Epithelial cell of prostate (primary cell): ENCODE measurements around the gene AGAP1.

Experiments used
- DNase-seq: peaks from one replicate; pipeline ENCODE4 v3.0.0-alpha.2; 2011; ENCODE audit warnings: low read depth, low spot score
- H3K27ac ChIP-seq: fragments of 450-650 bp; 2 replicates; pipeline ENCODE4 v1.5.1; 2017; ENCODE audit warnings: mild to moderate bottlenecking

The AGAP1 gene

DNA sequence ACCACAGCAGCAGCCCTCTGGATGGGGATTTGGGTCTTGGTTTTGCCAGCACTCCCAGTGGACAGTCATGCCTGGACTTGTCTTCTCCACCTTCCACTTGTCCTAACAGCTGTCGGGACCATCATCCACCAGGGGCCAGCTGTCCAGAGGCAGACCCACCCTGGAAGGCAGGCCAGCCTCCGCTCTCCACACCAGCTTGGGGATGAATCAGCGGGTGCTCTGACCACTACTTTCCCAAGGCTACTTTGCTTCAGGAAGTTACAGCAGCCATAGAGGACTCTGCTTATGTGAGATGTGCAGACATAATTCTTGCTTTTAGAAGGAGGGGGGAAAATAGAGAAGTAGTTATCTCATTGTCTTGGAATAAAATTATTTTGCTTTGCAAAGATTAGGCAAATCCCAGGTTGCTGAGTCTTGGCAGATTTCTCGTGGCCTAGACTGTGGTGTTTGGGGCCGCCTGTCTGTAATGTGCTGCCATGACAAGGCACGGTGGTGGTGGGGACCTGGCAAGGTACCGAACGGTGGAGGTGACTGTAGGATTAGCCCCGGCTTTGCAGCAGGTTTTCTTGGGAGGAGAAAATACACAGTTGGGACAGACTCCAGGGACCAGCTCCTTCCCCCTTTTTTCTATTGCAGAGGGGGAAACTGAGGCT is 148.7 kb downstream of the AGAP1 start:
- no peak overlapping the region for H3K27ac ChIP-seq
- DNase-seq = no peak

DNA sequence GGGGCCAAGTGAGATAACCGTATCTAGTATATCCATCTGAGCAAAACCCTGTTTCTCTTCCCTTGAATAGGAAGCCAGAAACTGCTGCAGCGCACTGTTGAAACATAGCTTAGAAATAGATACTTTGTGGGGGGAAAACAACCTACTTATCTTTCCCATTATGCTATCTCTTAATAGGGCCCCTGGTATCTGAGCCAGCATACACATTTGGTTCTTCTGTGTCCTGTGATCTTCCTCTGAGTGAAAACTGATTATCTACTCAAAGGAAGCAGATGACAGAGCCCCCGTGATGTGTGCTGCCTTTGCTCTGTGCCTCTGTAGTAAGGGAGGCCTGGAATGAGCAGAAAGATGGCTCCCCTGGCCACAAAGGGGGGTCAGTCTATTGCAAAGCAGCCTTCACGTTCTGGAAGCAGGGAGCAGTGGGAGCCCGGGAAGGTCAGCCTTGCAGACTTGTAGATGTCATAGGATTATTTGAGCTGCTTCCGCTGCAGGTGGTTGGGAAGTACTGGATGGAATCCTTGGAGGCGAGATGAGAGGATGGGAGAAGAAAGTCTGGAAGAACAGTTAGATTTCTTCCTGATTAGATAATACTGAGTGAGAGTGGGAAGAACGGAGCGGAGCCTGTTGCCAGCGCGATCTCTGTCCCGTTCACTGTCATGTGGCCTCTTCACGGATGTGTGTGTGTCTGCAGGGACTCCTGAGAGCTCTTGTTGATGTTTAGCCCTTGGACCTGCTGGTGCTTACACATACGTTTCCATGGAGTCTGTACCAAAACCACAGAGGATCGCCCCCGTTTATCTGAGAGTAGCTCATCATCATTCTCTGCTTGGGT is 150.1 kb downstream of the AGAP1 start:
- H3K27ac ChIP-seq = no peak overlapping the region
- no peak for DNase-seq

GRCh38 chr2:235647264-235647663 is 153.4 kb downstream of the AGAP1 start:
- no peak for DNase-seq
- H3K27ac ChIP-seq = no peak overlapping the region

DNA sequence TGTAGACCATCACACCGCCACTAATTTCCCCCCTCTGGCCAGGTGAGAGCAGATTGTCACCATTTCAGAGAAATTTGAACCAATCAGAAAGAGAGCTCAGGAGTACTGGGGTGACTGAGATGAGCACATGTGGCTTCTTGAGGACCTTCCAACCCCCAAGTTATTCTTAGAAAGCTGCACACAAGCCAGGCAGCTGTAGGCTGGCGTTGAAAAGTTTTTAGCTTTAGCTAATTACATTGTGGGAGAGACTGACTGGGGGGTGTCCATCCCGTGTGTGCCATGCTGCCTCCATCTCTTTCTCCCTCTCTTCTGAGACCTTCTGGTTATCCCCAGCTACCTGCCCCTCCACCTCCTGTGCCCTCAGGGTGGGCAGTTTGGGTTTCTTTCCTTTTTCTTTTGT is 154.0 kb downstream of the AGAP1 start:
- H3K27ac ChIP-seq = no peak overlapping the region
- DNase-seq = no peak

DNA sequence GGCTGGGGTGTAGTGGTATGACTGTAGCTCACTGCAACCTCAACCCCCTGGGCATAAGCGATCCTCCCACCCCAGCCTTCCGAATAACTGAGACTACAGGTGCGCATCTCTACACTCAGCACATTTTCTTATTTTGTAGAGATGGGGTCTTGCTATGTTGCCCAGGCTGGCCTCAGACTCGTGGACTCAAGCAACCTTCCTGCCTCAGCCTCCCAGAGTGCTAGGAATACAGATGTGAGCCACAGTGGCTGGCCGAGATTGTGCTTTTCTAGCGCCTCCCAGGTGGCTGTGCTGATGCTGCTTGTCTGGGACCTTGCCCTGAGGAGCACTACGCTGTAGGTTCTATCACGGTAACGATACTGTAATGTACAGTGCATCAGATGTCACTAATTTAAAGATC is 155.6 kb downstream of the AGAP1 start:
- H3K27ac ChIP-seq = no peak overlapping the region
- no peak for DNase-seq

GRCh38 chr2:235651643-235652042 is 157.8 kb downstream of the AGAP1 start:
- no peak for DNase-seq
- H3K27ac ChIP-seq = no peak overlapping the region

- no peak for DNase-seq
- no peak overlapping the region for H3K27ac ChIP-seq
These were observed 160.4 kb downstream of the AGAP1 start for GRCh38 chr2:235654103-235654813.

- DNase-seq = no peak
- H3K27ac ChIP-seq = no peak overlapping the region
These were observed 164.7 kb downstream of the AGAP1 start for GRCh38 chr2:235658351-235659174.

- no peak for DNase-seq
- H3K27ac ChIP-seq = no peak overlapping the region
These were observed 166.0 kb downstream of the AGAP1 start for GRCh38 chr2:235659767-235660322.

DNA sequence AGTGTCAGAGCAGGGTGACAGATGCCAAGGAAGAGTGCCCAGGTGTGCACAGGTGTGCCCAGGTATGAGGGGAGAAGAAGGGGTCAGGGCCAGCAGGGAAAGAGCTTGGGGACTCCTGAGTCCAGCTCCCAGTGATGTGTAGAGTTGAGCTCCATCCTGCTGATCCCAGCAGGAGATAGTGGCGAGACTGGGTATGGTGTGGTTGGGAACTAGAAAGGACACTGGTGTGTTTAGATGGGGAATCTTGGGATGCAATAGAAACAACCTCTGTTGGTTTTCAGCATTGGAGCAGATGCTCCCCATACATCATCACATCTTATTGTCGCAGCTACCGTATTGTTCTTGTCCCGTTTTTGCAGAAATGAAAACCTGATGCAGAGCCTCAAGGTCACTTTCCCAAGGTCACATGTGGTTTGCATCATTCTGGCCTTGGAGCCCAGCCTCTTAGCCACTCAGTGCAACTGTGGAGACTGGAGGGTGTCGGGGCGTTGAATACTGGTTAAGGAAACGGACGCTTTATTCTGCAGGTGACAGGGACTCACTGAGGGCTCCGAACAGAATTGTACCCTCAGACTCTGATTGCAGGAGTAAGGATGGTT is 166.7 kb downstream of the AGAP1 start:
- no peak overlapping the region for H3K27ac ChIP-seq
- DNase-seq = no peak

DNA sequence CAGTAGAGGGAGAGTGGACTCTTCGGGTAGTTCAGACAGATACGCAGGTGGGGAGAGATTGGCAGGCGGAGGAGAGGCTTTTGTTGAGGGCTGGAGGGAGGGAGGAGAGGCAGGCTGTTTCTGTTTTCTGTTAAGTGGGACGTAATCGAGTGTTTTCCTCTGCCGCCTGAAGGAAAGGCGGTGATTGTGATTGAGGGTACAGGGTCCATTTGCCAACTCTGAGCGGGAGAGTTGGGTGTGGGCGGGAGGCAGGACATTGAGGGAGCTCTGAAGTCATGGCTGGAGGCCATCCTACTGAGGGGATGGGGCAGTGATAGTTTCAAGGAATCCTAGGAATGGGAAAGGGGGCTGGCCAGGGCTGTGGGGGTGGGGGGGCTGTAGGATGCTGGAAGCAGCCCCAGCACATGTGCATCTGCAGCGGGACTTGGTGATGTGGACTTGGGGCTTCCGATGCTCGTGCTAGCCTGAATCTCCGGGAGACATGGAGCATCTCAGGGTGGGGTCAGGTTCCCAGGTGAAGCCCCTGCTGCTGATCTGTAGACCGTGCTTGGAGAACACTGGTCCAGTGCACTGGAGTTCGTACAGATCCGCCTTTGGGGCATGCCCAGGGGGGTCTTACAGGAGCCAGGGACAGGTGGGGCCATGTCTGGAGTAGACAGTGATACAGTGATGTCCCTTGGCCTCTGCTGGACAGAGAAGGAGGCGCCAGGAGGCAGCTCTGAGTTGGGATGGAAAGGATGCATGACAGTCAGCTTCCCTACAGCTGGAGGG is 167.5 kb downstream of the AGAP1 start:
- DNase-seq = no peak

GRCh38 chr2:235661952-235662351 is 168.1 kb downstream of the AGAP1 start:
- no peak for DNase-seq

More for the DNA sequence above, 167.5 kb downstream of the AGAP1 start:
- H3K27ac ChIP-seq = no peak overlapping the region

GRCh38 chr2:235663875-235664274 is 170.0 kb downstream of the AGAP1 start:
- DNase-seq = no peak
- no peak overlapping the region for H3K27ac ChIP-seq

More at GRCh38 chr2:235661952-235662351, 168.1 kb downstream of the AGAP1 start:
- H3K27ac ChIP-seq = no peak overlapping the region

DNA sequence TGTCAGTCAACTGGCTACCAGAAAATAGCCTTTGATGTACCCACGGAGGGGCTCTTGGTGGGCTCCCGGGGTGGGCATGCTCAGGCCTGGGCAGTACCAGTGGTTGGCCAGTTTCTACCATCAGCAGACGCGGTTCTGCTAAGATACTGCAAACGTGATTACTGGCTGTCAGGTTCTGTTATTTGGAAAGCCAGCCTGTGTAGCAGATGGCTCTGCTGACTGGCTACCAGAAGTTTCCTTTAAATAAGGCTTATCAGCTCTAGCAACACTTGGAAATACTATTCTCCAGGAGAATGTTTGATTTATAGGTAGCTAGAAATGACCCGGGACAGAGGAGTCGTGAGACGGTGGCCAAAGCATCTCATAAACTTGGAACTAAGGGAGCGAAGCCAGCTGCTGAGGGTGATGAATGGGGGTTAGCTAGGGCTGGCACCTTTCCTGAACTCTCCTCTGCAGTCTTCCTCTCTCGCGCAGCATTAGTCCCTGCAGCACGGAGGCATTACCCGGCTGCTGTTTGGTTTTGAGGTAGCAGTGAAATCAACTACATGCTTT is 171.9 kb downstream of the AGAP1 start:
- no peak for DNase-seq
- no peak overlapping the region for H3K27ac ChIP-seq

DNA sequence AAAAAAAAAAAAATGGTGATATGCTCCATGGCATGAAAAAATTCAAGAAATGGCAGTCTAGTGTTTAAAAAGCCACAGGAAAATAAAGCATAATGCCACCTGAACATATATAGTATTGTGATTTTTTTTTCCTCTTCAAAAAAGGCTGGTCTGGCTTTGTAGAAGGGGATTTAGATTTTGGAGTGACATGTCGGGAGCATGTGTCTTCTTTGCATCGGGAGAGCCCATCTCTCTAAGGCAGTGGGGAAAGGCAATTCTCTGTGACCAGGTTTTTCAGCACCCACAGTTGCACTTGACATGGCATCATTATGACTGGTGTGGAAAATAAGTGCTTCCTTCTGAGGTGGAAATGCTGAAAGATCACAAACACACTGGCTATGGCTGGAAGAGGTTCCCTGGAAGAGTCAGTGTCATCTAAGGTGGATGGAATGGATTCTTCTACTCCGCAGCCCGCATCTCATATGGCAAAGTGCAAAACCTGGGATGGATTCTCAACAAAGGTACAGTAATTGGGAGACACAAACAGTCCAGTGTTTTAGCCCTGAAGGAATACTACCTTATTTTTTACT is 172.5 kb downstream of the AGAP1 start:
- peak; percentile 52 for DNase-seq
- no peak overlapping the region for H3K27ac ChIP-seq

DNA sequence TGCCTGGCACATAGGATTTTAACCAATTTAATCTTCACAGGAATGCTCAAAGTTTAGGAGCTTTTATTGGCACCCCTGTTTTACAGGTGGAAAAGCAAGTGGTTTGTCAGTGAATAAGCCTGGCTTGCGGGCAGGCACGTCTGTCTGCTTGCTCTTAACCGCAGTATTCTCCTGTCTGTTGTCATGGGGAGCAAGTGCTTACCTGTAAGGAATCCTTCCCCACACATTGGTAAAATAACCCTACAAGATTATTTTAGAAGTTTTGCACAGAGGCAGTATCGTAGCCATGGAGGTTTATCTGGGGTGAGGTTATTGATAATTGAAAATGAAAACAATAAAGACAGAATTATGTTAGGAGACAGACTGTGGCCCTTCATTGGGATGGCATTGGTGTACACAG is 174.9 kb downstream of the AGAP1 start:
- H3K27ac ChIP-seq = no peak overlapping the region
- peak; percentile 12 for DNase-seq

GRCh38 chr2:235669269-235669831 is 175.5 kb downstream of the AGAP1 start:
- DNase-seq = peak; percentile 29
- H3K27ac ChIP-seq = no peak overlapping the region
